Cardiac atrium fibroblast (primary cell): ENCODE measurements around the gene PAFAH2. TPM values are rescaled to one million over a fixed set of nuclear protein-coding genes. Genes with fewer than 3 reads are reported as not detected.

Experiments used
- total RNA-seq: library from RNA; depleted of rRNA; stranded (reverse); fragments of >200 nt; gene quantifications from 2 replicates; pipeline ENCODE4 v1.2.3, GENCODE V29; 2015

The PAFAH2 gene
- total RNA-seq: 3.1 and 10.3 TPM in 2 replicates

GRCh38 chr1:25997828-25998761, at the start of gene PAFAH2:
Gene PAFAH2 (minus strand): TSS chr1:25998063. CDS start chr1:25990816, 7,247 bp downstream.

GRCh38 chr1:26045722-26046245, 47.9 kb upstream of the PAFAH2 start, which contains the start of gene SLC30A2:
Gene SLC30A2 (minus strand): TSS chr1:26046118. CDS start chr1:26045896, 222 bp downstream.

GRCh38 chr1:26021647-26022403, 24.0 kb upstream of the PAFAH2 start, which contains the start of gene EXTL1:
Gene EXTL1 (plus strand): TSS chr1:26021775. CDS start chr1:26022647, 872 bp downstream.

Other genes starting within 250 kb of the PAFAH2 start
- gene SELENON, start 197.9 kb downstream of the PAFAH2 start, total RNA-seq: 46.3 and 51.6 TPM in 2 replicates
- 38.6 and 43.1 TPM in 2 replicates for gene MTFR1L, start 178.1 kb downstream of the PAFAH2 start, total RNA-seq
- gene AUNIP, start 138.6 kb downstream of the PAFAH2 start, total RNA-seq: 0.65 and 0.90 TPM in 2 replicates
- gene PAQR7, start 122.4 kb downstream of the PAFAH2 start, total RNA-seq: 7.3 and 8.5 TPM in 2 replicates
- 13.6 and 19.1 TPM in 2 replicates for gene STMN1, start 91.6 kb downstream of the PAFAH2 start, total RNA-seq
- 0.49 TPM in 1 of 2 replicates, not detected in the other for gene EXTL1, start 23.7 kb upstream of the PAFAH2 start, total RNA-seq
- not detected in 2 replicates for gene SLC30A2, start 48.1 kb upstream of the PAFAH2 start, total RNA-seq
- gene TRIM63, start 69.6 kb upstream of the PAFAH2 start, total RNA-seq: not detected in 2 replicates
- gene PDIK1L, start 113.8 kb upstream of the PAFAH2 start, total RNA-seq: 2.3 and 4.5 TPM in 2 replicates
- gene FAM110D, start 161.0 kb upstream of the PAFAH2 start, total RNA-seq: 0.36 TPM in 1 of 2 replicates, not detected in the other
- not detected in 2 replicates for gene C1orf232, start 170.9 kb upstream of the PAFAH2 start, total RNA-seq
- 32.2 and 51.1 TPM in 2 replicates for gene ZNF593, start 171.8 kb upstream of the PAFAH2 start, total RNA-seq
- not detected in 2 replicates for gene ZNF593OS, start 173.8 kb upstream of the PAFAH2 start, total RNA-seq
- not detected in 2 replicates for gene CNKSR1, start 179.4 kb upstream of the PAFAH2 start, total RNA-seq
- gene CATSPER4, start 192.5 kb upstream of the PAFAH2 start, total RNA-seq: not detected in 2 replicates
- gene CEP85, start 236.1 kb upstream of the PAFAH2 start, total RNA-seq: 4.1 and 5.2 TPM in 2 replicates